Measurements from ENCODE around the gene ST6GALNAC3. TPM values are rescaled to one million over a fixed set of nuclear protein-coding genes. Genes with fewer than 3 reads are reported as not detected.

ST6GALNAC3 gene
- total RNA-seq, 1 experiment from 2014 or later: 2.2 TPM

GRCh38 chr1:76084685-76085084 lies 10.1 kb downstream of the ST6GALNAC3 start:
- intact Hi-C loops (cut with micrococcal nuclease): no loop called here
- no peaks in the 10 kb centered on the region for H4K20me1 ChIP-seq (ENCODE audit: insufficient read depth)
- no peaks in the 10 kb centered on the region for H3K79me2 ChIP-seq (ENCODE audit: insufficient read depth, low read length)
- ATAC-seq (no peak), DNase-seq (ENCODE audit: low read depth, low spot score) (no peak)
- no peak overlapping the region for H3K4me3 ChIP-seq (replicated peaks in 1 of 2; ENCODE audit: low read depth in 1 of 2, low read length in 2 of 2)
- TF ChIP-seq TCF7L2 (IDR thresholded peaks at IDR 0.05; ENCODE audit: borderline replicate concordance, extremely low read depth, insufficient read depth, insufficient read length) (no peak), SP1 (IDR thresholded peaks at IDR 0.05; ENCODE audit: low read depth) (no peak), CEBPB (IDR thresholded peaks at IDR 0.05; ENCODE audit: low read depth) (no peak), ZNF274 (IDR thresholded peaks at IDR 0.05; ENCODE audit: low read depth, low read length) (no peak), REST (IDR thresholded peaks at IDR 0.05; ENCODE audit: low read depth) (no peak), SRF (IDR thresholded peaks at IDR 0.05; ENCODE audit: low read depth) (no peak), YY1 (IDR thresholded peaks at IDR 0.05; ENCODE audit: extremely low read depth, insufficient replicate concordance, low read depth, low read length) (no peak), ELF1 (IDR thresholded peaks at IDR 0.05; ENCODE audit: borderline replicate concordance, low read depth) (no peak), ZBTB33 (IDR thresholded peaks at IDR 0.05; ENCODE audit: extremely low read depth, insufficient replicate concordance, low read length) (no peak), ZFX (IDR thresholded peaks at IDR 0.05) (no peak), SIN3A (IDR thresholded peaks at IDR 0.05; ENCODE audit: low read depth) (no peak)
- H3K27me3 ChIP-seq (ENCODE audit: insufficient read depth, low read length): no peaks in the 10 kb centered on the region
- H3K27ac ChIP-seq (ENCODE audit: low read depth, low read length): no peak overlapping the region
- ChIA-PET CTCF (no interaction called here), POLR2A (no interaction called here), RAD21 (ENCODE audit: low non-redundant PET in 1 of 2, low total read pairs in 2 of 2, uncharacterized antibody in 2 of 2, unreplicated experiment in 2 of 2) (no interaction called here)
- H3K9ac ChIP-seq (ENCODE audit: low read length): no peak overlapping the region
- H3K9me2 ChIP-seq (ENCODE audit: insufficient read depth): no peaks in the 10 kb centered on the region
- no peak overlapping the region for H2AFZ ChIP-seq (ENCODE audit: low read depth, low read length, poor library complexity, severe bottlenecking)
- H3K9me3 ChIP-seq (ENCODE audit: control insufficient read depth in 1 of 2, insufficient read depth in 1 of 2, low read depth in 1 of 2, low read length in 2 of 2): no peaks in the 10 kb centered on the region
- H3K4me2 ChIP-seq (ENCODE audit: low read length): no peak overlapping the region
- no peaks in the 10 kb centered on the region for H3K4me1 ChIP-seq (ENCODE audit: control insufficient read depth in 1 of 2, insufficient read depth in 2 of 2, low read length in 2 of 2)
- no peaks in the 10 kb centered on the region for H3K36me3 ChIP-seq (ENCODE audit: control insufficient read depth in 1 of 2, insufficient read depth in 2 of 2, low read length in 2 of 2)
- no TSS peak for BruUV-seq (replicated peaks)

Measured in HCT116 (cell line).